HepG2 (cell line): ENCODE measurements around the gene MRNIP. TPM values are rescaled to one million over a fixed set of nuclear protein-coding genes. Genes with fewer than 3 reads are reported as not detected.

ENCODE experiments used
- ATAC-seq: fragments of 200-7000 bp; cut with Tn5 transposase; 3 replicates; pipeline ENCODE4 v1.9.1; 2020; ENCODE audit warnings: mild to moderate bottlenecking, moderate library complexity
- Bru-seq: library from RNA; stranded (reverse); fragments of 400-500 nt; gene quantifications from one replicate; lab custom pipeline; 2021; lab: Mats Ljungman, UMichigan
- BruChase-seq, 2 experiments: library from RNA; stranded (reverse); fragments of 400-500 nt; gene quantifications; one replicate each; lab custom pipeline; 2021; lab: Mats Ljungman, UMichigan
- BruUV-seq: library from RNA; stranded (reverse); fragments of 400-500 nt; replicated peaks from 2 replicates; lab custom pipeline; 2021; lab: Mats Ljungman, UMichigan
- CTCF ChIA-PET: fragments of 300-600 bp; formaldehyde crosslinking; extraction: SDS; loops from one replicate; lab custom pipeline; 2021; ENCODE audit warnings: low total read pairs, inconsistent platforms, low intra/inter-chr PET ratio; lab: Yijun Ruan, JAX
- POLR2A ChIA-PET: fragments of 350-600 bp; sonication (Branson Sonifier 250); formaldehyde crosslinking; loops from one replicate; lab custom pipeline; 2020; ENCODE audit warnings: antibody characterized with exemption, inconsistent platforms; lab: Yijun Ruan, JAX
- DNase-seq: peaks from one replicate; pipeline ENCODE4 v3.0.0-alpha.2; 2015; ENCODE audit warnings: low spot score
- FAIRE-seq: peaks from 3 replicates; lab custom pipeline; 2011; peaks lifted over from hg19 to GRCh38; lab: Jason Lieb, UNC
- H2AFZ ChIP-seq: one replicate; pipeline ENCODE4 v1.6.1; 2011; ENCODE audit warnings: low read length, inconsistent platforms
- H3K27ac ChIP-seq: fragments of 300-600 bp; 3 replicates; pipeline ENCODE4 v1.8.0; 2011; ENCODE audit warnings: mixed run types, mild to moderate bottlenecking, mixed read lengths, low read length, inconsistent platforms; ENCODE audit not compliant: insufficient read depth; ENCODE audit errors: extremely low read length
- H3K27me3 ChIP-seq, 2 experiments: fragments of 200-600 bp in 1 of 2; 2 replicates in 1 of 2; 3 replicates in 1 of 2; pipeline versions ENCODE4 v1.6.0 to v1.8.0; 2011; ENCODE audit warnings: low read length in 2 of 2, mild to moderate bottlenecking in 2 of 2, moderate library complexity in 2 of 2, inconsistent platforms in 1 of 2; ENCODE audit not compliant: insufficient read depth in 2 of 2, control insufficient read depth in 1 of 2
- H3K36me3 ChIP-seq, 2 experiments: fragments of 200-600 bp in 1 of 2; replicated peaks in 1 of 2; 2 replicates in 1 of 2; 3 replicates in 1 of 2; pipeline versions ENCODE4 v1.5.1 to v1.8.0; 2011; ENCODE audit warnings: low read length in 2 of 2, inconsistent platforms in 1 of 2; ENCODE audit not compliant: insufficient read depth in 2 of 2, control insufficient read depth in 1 of 2
- H3K4me1 ChIP-seq: 2 replicates; pipeline ENCODE4 v1.5.1; 2012; ENCODE audit warnings: low read length, inconsistent platforms; ENCODE audit not compliant: insufficient read depth
- H3K4me2 ChIP-seq: 2 replicates; pipeline ENCODE4 v1.6.0; 2011; ENCODE audit warnings: low read depth, low read length, inconsistent platforms
- H3K4me3 ChIP-seq, 3 experiments: fragments of 200-600 bp in 1 of 3; sonication (generic), shearing (Covaris generic) in 1 of 3; replicated peaks in 1 of 3; 2 replicates each; pipeline ENCODE4 v1.5.1; 2011 to 2016; ENCODE audit warnings: low read length in 3 of 3, inconsistent platforms in 2 of 3, low read depth in 2 of 3, mild to moderate bottlenecking in 2 of 3, control low read depth in 1 of 3, mixed read lengths in 1 of 3; ENCODE audit not compliant: insufficient read depth in 1 of 3
- H3K79me2 ChIP-seq: one replicate; pipeline ENCODE4 v1.6.1; 2011; ENCODE audit warnings: low read length, inconsistent platforms; ENCODE audit not compliant: insufficient read depth
- H3K9ac ChIP-seq: 2 replicates; pipeline ENCODE4 v1.6.0; 2011; ENCODE audit warnings: mild to moderate bottlenecking, low read depth, low read length, inconsistent platforms; ENCODE audit not compliant: insufficient read depth
- H3K9me3 ChIP-seq: 2 replicates; pipeline ENCODE4 v1.5.1; 2012; ENCODE audit warnings: mild to moderate bottlenecking, low read length
- H4K20me1 ChIP-seq: 2 replicates; pipeline ENCODE4 v1.6.0; 2011; ENCODE audit warnings: inconsistent platforms, mild to moderate bottlenecking, low read length, moderate library complexity; ENCODE audit not compliant: insufficient read depth
- CCDC6 ChIP-seq: sonication (generic); formaldehyde crosslinking; IDR thresholded peaks from 2 replicates; pipeline ENCODE4 v1.8.1; 2022; ENCODE audit warnings: mild to moderate bottlenecking, missing genetic modification reagents, moderate library complexity
- DR1 ChIP-seq: sonication (generic); formaldehyde crosslinking; IDR thresholded peaks from 2 replicates; pipeline ENCODE4 v1.8.0; 2021; ENCODE audit warnings: mild to moderate bottlenecking, missing genetic modification reagents, inconsistent platforms
- MTERF4 ChIP-seq: sonication (generic); formaldehyde crosslinking; IDR thresholded peaks from 2 replicates; pipeline ENCODE4 v1.8.0; 2023; ENCODE audit warnings: mild to moderate bottlenecking, missing genetic modification reagents
- MTF2 ChIP-seq: sonication (generic); formaldehyde crosslinking; IDR thresholded peaks from 2 replicates; pipeline ENCODE4 v1.5.0; 2020; ENCODE audit warnings: missing genetic modification reagents, borderline replicate concordance
- MXI1 ChIP-seq: IDR thresholded peaks from 3 replicates; pipeline ENCODE4 v1.6.1; 2012; ENCODE audit warnings: low read depth, low read length, inconsistent platforms, borderline replicate concordance
- NFYC ChIP-seq: IDR thresholded peaks from 2 replicates; pipeline ENCODE4 v1.6.1; 2016; ENCODE audit warnings: missing genetic modification reagents, missing compliant biosample characterization
- PAF1 ChIP-seq: IDR thresholded peaks from 2 replicates; pipeline ENCODE4 v1.6.1; 2016; ENCODE audit warnings: missing genetic modification reagents, missing compliant biosample characterization
- TP53 ChIP-seq: sonication (generic); formaldehyde crosslinking; conservative IDR thresholded peaks from 2 replicates; pipeline ENCODE4 v1.4.0; 2020; ENCODE audit warnings: missing genetic modification reagents
- ZFX ChIP-seq: sonication (generic); formaldehyde crosslinking; IDR thresholded peaks from 2 replicates; pipeline ENCODE4 v1.4.0; 2020; ENCODE audit warnings: mild to moderate bottlenecking, low read depth, missing genetic modification reagents, moderate library complexity
- ZNF101 ChIP-seq: sonication (generic); formaldehyde crosslinking; IDR thresholded peaks from 2 replicates; pipeline ENCODE4 v1.4.0; 2020; ENCODE audit warnings: mild to moderate bottlenecking, low read depth, missing genetic modification reagents, borderline replicate concordance
- ZNF136 ChIP-seq: sonication (generic); formaldehyde crosslinking; IDR thresholded peaks from 2 replicates; pipeline ENCODE4 v1.8.1; 2022; ENCODE audit warnings: low read depth, mild to moderate bottlenecking, moderate library complexity, missing genetic modification reagents
- ZNF235 ChIP-seq: sonication (generic); formaldehyde crosslinking; IDR thresholded peaks from 2 replicates; pipeline ENCODE4 v1.8.1; 2023; ENCODE audit warnings: mild to moderate bottlenecking, missing genetic modification reagents, borderline replicate concordance
- ZNF550 ChIP-seq: sonication (generic); formaldehyde crosslinking; IDR thresholded peaks from 2 replicates; pipeline ENCODE4 v1.4.0; 2020; ENCODE audit warnings: mild to moderate bottlenecking, missing genetic modification reagents, borderline replicate concordance
- ZNF784 ChIP-seq: sonication (generic); formaldehyde crosslinking; IDR thresholded peaks from 2 replicates; pipeline ENCODE4 v1.5.1; 2020; ENCODE audit warnings: missing genetic modification reagents, mild to moderate bottlenecking, borderline replicate concordance
- WGBS: methylation state at CpG from one replicate; pipeline ENCODE4 v1.1.6; 2017; ENCODE audit warnings: low lambda C conversion rate; 5-methylcytosine and 5-hydroxymethylcytosine counted together
- in situ Hi-C: cut with HindIII; loops from 2 replicates; pipeline ENCODE4 v1.10.0; 2017; ENCODE audit warnings: low pct_unique_long_range_greater_than_20kb; ENCODE audit not compliant: extremely low pct_ligation_motif_present
- intact Hi-C: fragments of 100-400 bp; cut with micrococcal nuclease; formaldehyde crosslinking; loops from one replicate; pipeline ENCODE4 v1.10.0; 2022; ENCODE audit not compliant: unreplicated experiment
- long read RNA-seq, 2 experiments: library from RNA in 1 of 2; library from polyadenylated mRNA in 1 of 2; stranded (forward) in 1 of 2; unstranded in 1 of 2; transcript quantifications; one replicate each; pipeline ENCODE4 v2.0.0, GENCODE V29; 2019 to 2022
- polyA minus RNA-seq, 3 experiments: library from RNA; depleted of rRNA, polyadenylated mRNA; stranded (reverse); fragments of >200 nt; gene quantifications; 2 replicates each; pipeline ENCODE4 v1.2.3, GENCODE V29; 2011; ENCODE audit warnings: low replicate concordance in 1 of 3
- polyA plus RNA-seq, 8 experiments: library from polyadenylated mRNA; depleted of rRNA in 3 of 8; stranded (reverse) in 7 of 8; unstranded in 1 of 8; fragments of >200 nt; fragmentation: Illumina TruSeq in 4 of 8; extraction: Trizol in 4 of 8; gene quantifications; 2 replicates each; pipeline versions ENCODE4 v1.2.1 to v1.2.3, GENCODE V29; 2011 to 2016; ENCODE audit warnings: low read depth in 4 of 8, missing spikeins in 1 of 8, mixed read lengths in 1 of 8; ENCODE audit not compliant: insufficient read depth in 1 of 8
- total RNA-seq, 5 experiments: library from RNA; depleted of rRNA; stranded (reverse); fragments of >200 nt; fragmentation: Illumina TruSeq; extraction: Trizol; gene quantifications; 2 replicates each; pipeline ENCODE4 v1.2.3, GENCODE V29; 2016; ENCODE audit warnings: low read depth in 1 of 5

The MRNIP gene, protein sequence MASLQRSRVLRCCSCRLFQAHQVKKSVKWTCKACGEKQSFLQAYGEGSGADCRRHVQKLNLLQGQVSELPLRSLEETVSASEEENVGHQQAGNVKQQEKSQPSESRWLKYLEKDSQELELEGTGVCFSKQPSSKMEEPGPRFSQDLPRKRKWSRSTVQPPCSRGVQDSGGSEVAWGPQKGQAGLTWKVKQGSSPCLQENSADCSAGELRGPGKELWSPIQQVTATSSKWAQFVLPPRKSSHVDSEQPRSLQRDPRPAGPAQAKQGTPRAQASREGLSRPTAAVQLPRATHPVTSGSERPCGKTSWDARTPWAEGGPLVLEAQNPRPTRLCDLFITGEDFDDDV
- total RNA-seq (2016; rRNA removed; fragmentation: Illumina TruSeq; extraction: Trizol) (11.3 and 15.5 TPM in 2 replicates), polyA plus RNA-seq (2011; rRNA removed) (32.6 and 34.1 TPM in 2 replicates), polyA minus RNA-seq (2011; rRNA and poly(A)+ RNA removed; ENCODE audit: low replicate concordance) (16.4 and 18.6 TPM in 2 replicates), Bru-seq, nascent RNA (percentile 61 among the genes with signal in this experiment), BruChase-seq, experiment 1, labeled RNA remaining after a 6-hour chase (percentile 65 among the genes with signal in this experiment), BruChase-seq, experiment 2, labeled RNA remaining after a 2-hour chase (percentile 62 among the genes with signal in this experiment)
- total RNA-seq (2016; cell fraction: cytosol; rRNA removed; fragmentation: Illumina TruSeq; extraction: Trizol; ENCODE audit: low read depth) = 5.8 and 6.9 TPM in 2 replicates
- total RNA-seq (2016; cell fraction: insoluble cytoplasmic fraction; rRNA removed; fragmentation: Illumina TruSeq; extraction: Trizol) = 9.7 and 18.4 TPM in 2 replicates
- 4.5 and 5.1 TPM in 2 replicates for total RNA-seq (2016; cell fraction: membrane; rRNA removed; fragmentation: Illumina TruSeq; extraction: Trizol)
- total RNA-seq (2016; cell fraction: nucleus; rRNA removed; fragmentation: Illumina TruSeq; extraction: Trizol) = 22.2 and 24.1 TPM in 2 replicates
- 7.9 and 9.8 TPM in 2 replicates for polyA plus RNA-seq (2011; cell fraction: cytosol; rRNA removed)
- polyA plus RNA-seq (2011; cell fraction: nucleus; rRNA removed) = 162 and 171 TPM in 2 replicates
- polyA plus RNA-seq (2012) = 19.0 and 22.7 TPM in 2 replicates
- 1.4 and 1.7 TPM in 2 replicates for polyA plus RNA-seq (2016; cell fraction: cytosol; fragmentation: Illumina TruSeq; extraction: Trizol; ENCODE audit: low read depth)
- polyA plus RNA-seq (2016; cell fraction: insoluble cytoplasmic fraction; fragmentation: Illumina TruSeq; extraction: Trizol; ENCODE audit: low read depth) = 8.1 and 8.4 TPM in 2 replicates
- 2.1 and 3.0 TPM in 2 replicates for polyA plus RNA-seq (2016; cell fraction: membrane; fragmentation: Illumina TruSeq; extraction: Trizol; ENCODE audit: low read depth)
- 78.5 and 90.7 TPM in 2 replicates for polyA plus RNA-seq (2016; cell fraction: nucleus; fragmentation: Illumina TruSeq; extraction: Trizol; ENCODE audit: insufficient read depth, low read depth)
- polyA minus RNA-seq (2011; cell fraction: cytosol; rRNA and poly(A)+ RNA removed) = 2.5 and 4.4 TPM in 2 replicates
- polyA minus RNA-seq (2011; cell fraction: nucleus; rRNA and poly(A)+ RNA removed) = 31.4 and 38.0 TPM in 2 replicates
- long read RNA-seq, experiment 1, transcript MRNIP-201 (7 exons, 1,238 nt) = major isoform, 9 of 14 reads
- long read RNA-seq, experiment 1, partial matches to known transcripts = 1 of 14 reads
- long read RNA-seq, experiment 1, other reads (novel, unspliced or antisense) = 3 of 14 reads
- long read RNA-seq, experiment 2, partial matches to known transcripts = 2 of 12 reads
- long read RNA-seq, experiment 2, other reads (novel, unspliced or antisense) = 4 of 12 reads

- CTCF ChIA-PET = no interaction called here
- Histone ChIP-seq H3K4me2 (peak within 1 kb of the TSS; percentile 86), H3K9me3 (no peaks in the 10 kb centered on the region), H3K79me2 (peaks cover 23% of the 10 kb centered on the region), H3K4me1 (peaks cover 26% of the 10 kb centered on the region), H2AFZ (no peak within 1 kb of the TSS), H3K36me3 (peaks cover 6 to 10% of the 10 kb centered on the region in 2 experiments; a peak in 4 of 5 replicates), H3K27ac (peak within 1 kb of the TSS; percentile 92), H3K9ac (peak within 1 kb of the TSS; percentile 84), H4K20me1 (no peaks in the 10 kb centered on the region), H3K4me3 (peak within 1 kb of the TSS; percentile 80 to 90 (median 87)), H3K27me3 (no peaks in the 10 kb centered on the region)
- DNase-seq (peak; percentile 90), FAIRE-seq (no peak), ATAC-seq (peak; percentile 96)
- BruUV-seq = TSS peak; percentile 85
- WGBS = 2% methylated on average over 9 of the region's 90 CpGs
- in situ Hi-C loops (no loop called here), intact Hi-C loops (loop anchor here (2.0 kb wide), 1 partner anchor 232 kb away; no protein-coding TSS in a partner anchor)
- POLR2A ChIA-PET = interaction anchor here (0.6 to 1.0 kb wide), 4 partner anchors 36 to 235 kb away, joined by 3 read pairs; partner anchors contain the start of gene HNRNPH1
- peak; percentile 93; the same call in 2 of the 3 replicates for TF ChIP-seq MXI1
- TF ChIP-seq ZNF136 (CRISPR knock-in tag) = peak; percentile 79
- TF ChIP-seq MTF2 (CRISPR knock-in tag) = peak; percentile 83; the same call in 1 of the 2 replicates
- TF ChIP-seq ZNF550 (CRISPR knock-in tag) = no peak
- TF ChIP-seq CCDC6 (CRISPR knock-in tag) = 0 out of 2 replicates have a peak, but pooled peaks have one; percentile 8
- TF ChIP-seq ZNF101 (CRISPR knock-in tag) = no peak
- peak; percentile 85 for TF ChIP-seq ZNF784
- TF ChIP-seq ZFX (CRISPR knock-in tag) = peak; percentile 96
- TF ChIP-seq PAF1 (CRISPR knock-in tag) = no peak
- peak; percentile 93 for TF ChIP-seq DR1 (CRISPR knock-in tag)
- TF ChIP-seq TP53 (CRISPR knock-in tag) = no peak; the same call in 1 of the 2 replicates
- peak; percentile 88 for TF ChIP-seq MTERF4 (CRISPR knock-in tag)
- TF ChIP-seq ZNF235 (CRISPR knock-in tag) = peak; percentile 95
- TF ChIP-seq NFYC = no peak
Observed at GRCh38 chr5:179858586-179859427, at the start of gene MRNIP. MRNIP (minus strand) TSS chr5:179858817; CDS start chr5:179858796, 21 bp downstream.
